ENCODE measurements around the gene FYN.
"Not testable (repeated sequence)": the region's sequence is repeated elsewhere in the genome, so short reads cannot be mapped to it uniquely, and the experiment has no call there.

Gene FYN

DNA sequence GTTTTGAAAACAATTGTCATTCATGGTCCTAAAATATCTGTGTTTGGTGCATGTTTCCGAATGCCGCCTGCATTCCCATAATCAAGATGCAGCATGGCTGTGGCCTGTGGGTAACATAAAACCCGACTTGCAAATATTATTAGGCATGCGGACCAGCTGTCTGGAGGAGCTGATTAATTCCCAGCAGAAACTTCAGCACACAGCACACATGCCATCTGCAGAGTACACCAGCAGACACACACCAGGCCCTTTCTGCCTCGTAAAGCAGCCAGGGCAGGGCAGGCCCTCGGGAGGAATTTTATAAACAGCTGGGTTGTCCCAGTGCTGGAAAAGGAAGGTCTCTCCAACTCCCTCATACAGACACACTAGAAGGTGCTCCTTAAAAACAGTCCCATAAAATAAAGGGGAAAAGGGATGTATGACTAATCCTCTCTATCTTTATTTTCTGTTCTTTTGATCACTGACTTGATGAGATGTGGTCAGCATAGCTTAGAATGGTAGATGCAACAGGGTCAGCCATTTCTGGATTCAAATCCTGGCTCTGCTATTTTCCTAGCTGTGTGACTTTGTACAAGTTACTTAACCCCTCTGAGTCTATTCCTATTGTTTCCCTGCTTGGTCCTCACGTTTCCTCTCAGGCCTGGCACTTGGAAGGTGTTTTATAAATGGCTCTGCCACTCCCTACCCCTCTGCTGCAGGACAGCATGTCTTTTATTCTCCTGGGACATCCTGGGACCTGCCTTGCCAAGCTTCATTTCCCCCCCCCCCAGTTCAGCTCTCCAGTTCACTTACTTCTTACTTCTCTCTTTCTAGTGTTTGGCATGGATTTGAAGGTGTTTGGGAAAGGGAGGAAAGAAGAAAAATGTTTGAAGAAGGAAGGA, 181.7 kb downstream of the FYN start:
- DNase-seq (ENCODE audit: insufficient read length, low spot score): no peak
- no peak for FAIRE-seq

GRCh38 chr6:111689946-111690345, 183.3 kb downstream of the FYN start:
- DNase-seq (ENCODE audit: insufficient read length, low spot score) (no peak), FAIRE-seq (no peak)

DNA sequence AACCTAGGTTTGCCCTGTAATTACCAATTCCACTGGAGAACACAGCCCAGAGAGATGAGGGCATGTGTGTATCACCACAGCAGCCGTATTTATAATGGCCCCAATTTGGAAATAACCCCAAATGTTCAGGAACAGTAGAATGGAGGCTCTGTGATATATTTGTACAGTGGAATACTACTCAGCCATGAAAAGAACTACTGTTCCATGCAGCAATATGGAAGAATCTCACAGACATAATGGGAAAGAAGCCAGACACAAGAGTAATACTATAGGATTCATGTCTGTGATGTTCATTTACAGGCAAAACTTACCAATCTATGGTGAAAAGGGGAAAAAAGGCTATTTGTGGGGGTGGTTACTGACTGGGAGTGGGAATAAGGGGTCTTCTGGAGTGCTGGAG, 183.8 kb downstream of the FYN start:
- DNase-seq (ENCODE audit: insufficient read length, low spot score): no peak
- FAIRE-seq: no peak

DNA sequence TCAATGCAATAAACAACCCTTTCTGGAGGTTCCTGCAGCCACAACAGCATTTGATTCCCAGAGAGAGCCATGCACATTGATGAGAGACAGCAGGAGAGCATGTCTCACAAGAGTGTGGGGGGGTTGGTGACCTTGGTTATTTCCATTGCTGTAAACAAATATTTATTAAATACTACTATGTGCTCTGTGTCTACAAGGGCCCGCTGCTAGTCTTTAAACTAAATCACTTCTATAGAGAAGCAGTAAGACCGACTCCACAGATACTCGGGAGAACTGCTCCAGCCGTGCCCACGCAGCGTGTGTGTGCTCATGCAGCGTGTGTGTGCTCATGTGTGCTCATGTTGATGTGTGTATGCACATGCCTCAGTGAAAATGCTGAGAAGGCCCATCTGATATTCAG, 184.9 kb downstream of the FYN start:
- no peak for DNase-seq (ENCODE audit: insufficient read length, low spot score)
- no peak for FAIRE-seq

DNA sequence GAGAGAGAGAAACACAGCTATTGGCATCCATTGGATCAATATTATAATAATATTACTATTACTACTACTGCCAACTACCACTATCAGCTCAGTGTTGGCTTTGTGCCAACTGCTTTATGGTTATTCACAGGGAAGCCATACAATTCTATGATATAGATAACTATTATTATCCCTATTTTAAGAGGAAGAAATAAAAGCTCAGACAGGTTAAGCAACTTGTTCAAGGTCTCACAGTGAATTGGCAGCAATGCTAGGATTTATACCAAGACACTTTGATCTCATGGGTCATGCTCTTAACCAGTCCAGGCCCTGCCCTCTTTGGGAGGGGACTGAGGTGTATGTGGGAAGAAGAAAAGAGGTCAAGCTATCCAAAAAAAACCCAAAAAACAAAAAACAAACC, 185.6 kb downstream of the FYN start:
- no peak for DNase-seq (ENCODE audit: insufficient read length, low spot score)
- FAIRE-seq: no peak

DNA sequence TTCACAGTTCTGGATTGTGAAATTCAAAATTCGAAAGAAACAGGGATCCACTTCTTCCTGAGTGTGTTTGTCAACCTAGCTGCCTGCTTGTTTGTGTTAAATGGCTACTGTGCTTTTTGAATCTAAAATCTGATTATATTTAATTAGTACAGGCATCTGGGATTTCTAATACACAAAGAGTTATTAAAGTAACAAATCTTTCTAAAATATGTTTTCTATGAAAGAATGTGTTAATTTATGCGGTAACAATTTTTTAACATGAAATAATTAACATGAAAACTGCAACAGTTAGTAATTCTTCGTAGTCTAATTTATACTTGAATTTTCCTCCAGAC, 186.4 kb downstream of the FYN start:
- no peak for FAIRE-seq

DNA sequence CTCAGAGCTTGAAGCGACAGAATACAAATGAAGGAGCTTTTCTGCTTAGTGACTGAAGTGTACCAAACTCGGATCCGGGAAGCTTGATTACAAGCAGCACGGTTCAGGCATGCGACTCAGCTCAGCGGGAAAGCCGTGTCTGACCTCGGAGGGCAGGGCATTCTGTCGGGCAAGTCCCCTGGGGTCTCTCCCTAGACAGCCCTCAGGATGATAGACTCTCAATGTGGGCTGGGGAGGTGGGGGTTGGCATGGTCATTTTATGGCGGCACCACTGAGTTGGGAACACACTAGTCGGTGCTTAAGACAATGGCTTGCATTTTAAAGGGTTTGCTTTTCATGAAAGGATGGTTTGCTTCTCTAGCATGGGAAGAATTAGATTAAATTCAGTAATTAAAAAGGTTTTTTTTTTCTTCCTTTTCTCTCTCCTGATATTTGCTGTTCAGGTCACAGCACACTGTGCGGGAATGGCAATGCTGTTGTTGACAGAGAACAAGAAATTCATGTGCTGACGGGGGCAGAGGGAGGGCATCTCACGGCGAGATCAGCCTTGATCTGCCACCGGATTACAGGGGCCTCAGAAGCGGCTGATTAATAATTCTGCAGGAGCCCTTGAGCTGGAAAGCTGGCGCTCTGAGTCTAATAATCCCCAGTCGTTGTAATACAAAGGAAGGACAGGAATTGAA, 186.9 kb downstream of the FYN start:
- no peak for DNase-seq (ENCODE audit: insufficient read length, low spot score)
- FAIRE-seq: no peak

More for the DNA sequence above, 186.4 kb downstream of the FYN start:
- DNase-seq (ENCODE audit: insufficient read length, low spot score): no peak

GRCh38 chr6:111685526-111685925, 187.7 kb downstream of the FYN start:
- no peak for FAIRE-seq
- DNase-seq (ENCODE audit: insufficient read length, low spot score): no peak

DNA sequence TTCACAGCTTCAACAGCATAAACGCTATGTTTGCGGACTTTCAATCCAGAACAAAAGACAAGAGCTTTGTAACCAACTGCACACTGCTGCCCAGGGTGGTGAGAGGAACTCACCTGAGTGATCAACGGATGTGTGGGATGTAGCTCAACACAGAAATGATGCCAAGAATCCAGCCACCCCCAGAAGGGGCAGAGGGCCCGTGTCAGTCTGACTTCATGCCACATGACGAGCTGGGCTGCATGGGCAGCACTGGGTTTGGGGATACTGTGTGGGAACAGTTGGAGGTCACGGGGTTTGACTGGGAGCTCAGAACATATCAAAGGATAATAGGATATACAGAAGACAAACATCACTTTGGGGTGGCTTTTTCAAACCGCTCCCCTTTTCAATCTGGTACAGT, 188.2 kb downstream of the FYN start:
- DNase-seq (ENCODE audit: insufficient read length, low spot score): no peak
- no peak for FAIRE-seq

DNA sequence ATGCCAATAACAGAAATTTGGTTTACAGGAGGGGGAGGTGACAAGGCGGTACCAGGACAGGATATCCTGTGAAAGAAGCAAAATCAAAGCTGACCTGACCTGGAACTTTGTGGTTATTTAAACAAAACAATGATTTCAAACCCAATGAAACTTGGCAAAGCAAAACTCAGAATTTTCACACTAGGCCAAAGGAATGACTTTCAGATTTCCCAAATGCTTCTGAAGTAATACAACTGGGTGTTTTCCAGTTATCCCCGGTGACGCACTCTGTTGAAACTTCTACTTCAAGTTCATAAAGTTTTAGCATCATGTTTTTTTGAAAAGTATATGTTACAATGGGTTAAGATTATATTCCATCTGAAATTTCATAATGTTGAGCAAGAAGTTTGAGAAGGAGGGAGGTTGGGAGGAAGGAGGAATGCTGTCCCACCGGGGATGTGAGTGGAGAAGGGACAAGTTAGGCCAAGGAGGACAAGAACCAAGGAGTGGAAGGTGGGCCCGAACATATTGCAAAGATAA, 189.4 kb downstream of the FYN start:
- FAIRE-seq: no peak
- DNase-seq (ENCODE audit: insufficient read length, low spot score): no peak

DNA sequence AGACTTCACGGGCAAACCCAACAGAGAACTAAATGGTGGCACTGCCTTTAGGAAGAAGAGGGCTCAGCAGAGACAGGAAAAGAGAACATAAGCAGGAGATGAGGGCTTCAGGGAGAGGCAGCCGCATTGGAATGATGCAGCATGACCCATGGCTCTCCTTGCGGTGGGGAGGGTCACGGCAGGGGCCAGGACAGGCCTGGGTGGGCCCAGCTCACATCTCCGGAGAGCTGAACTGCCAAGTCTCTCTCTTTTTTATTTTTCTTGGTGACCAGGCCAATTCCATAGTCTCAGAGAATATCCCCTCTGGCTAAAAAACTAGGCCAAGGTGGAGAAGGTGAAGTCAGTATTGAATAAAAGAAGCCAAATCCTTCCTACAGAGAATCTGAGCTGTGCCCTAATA, 190.1 kb downstream of the FYN start:
- DNase-seq (ENCODE audit: insufficient read length, low spot score) (no peak), FAIRE-seq (no peak)

GRCh38 chr6:111681860-111682259, 191.4 kb downstream of the FYN start:
- FAIRE-seq: no peak

GRCh38 chr6:111680811-111681609, 192.2 kb downstream of the FYN start:
- FAIRE-seq; DNase-seq (ENCODE audit: insufficient read length, low spot score): not testable (repeated sequence)

More at GRCh38 chr6:111681860-111682259, 191.4 kb downstream of the FYN start:
- no peak for DNase-seq (ENCODE audit: insufficient read length, low spot score)

GRCh38 chr6:111680015-111680712, 193.1 kb downstream of the FYN start:
- no peak for FAIRE-seq
- no peak for DNase-seq (ENCODE audit: insufficient read length, low spot score)

DNA sequence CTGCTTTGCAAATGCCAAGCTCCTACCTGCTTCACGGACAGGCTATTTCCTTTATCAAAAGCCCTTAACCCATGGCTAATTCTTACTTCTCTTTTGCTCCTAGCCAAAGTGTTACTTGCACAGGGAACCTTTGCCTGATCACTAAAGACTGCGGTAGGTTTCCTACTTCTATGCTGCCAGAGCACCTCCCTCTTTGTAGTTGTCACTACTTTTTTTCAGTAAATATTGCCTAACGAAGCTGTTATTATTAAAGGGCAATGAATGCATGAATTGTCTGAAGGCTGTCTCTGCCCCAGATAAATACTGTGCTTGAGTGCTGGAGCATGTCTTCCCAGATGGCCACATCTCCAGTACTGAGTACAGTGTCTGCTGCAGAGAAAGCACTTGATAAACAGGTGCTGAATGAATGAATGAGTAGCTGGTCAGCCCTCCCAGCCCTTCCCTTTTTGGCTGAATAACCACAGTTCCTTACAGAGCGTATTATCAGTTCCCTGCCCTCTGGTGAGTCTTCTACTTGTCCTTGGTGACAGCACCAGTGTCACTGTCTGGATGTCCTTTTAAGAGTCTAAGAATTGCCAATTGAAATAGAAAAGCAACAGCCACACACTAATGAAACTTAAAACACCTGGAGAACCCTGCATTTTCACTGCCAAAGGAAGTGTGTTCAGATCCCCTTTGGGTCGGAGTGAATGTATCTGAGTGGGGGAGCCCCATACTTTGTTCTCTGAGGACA, 194.0 kb downstream of the FYN start:
- no peak for DNase-seq (ENCODE audit: insufficient read length, low spot score)
- no peak for FAIRE-seq

DNA sequence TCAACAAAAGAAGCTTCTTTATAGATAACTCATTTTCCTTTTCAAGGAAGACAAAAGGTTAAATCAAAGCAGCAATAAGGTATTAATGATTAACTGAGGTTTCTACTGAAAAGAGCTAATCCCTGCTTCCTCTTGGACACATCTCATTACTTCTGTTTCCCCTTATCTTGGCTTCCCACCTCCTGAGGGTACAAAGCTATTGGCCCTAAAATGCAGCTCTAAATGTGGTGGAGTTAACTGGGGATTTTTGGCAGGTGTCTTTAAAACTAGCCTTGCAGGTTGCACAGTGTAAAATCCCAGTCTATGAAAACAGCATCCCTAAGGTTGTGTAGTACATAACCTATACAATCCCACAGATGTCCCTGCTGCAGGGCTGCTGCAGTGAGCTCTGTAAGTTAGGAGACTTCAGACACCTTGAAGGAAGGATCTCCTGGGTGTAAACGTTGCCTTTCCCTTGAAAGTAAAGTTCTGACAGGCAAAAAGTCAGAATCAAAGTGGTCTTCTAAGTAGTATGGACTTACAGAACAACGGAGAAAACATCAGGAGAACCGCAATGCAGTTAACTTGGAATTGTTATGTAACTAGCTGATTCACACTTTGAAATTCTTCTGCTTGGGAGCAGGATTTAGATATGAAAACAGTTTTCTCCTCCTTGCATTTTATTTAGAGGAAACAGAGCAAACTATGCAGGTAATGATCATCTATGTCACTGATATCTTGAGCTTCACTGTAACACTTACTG, 195.8 kb downstream of the FYN start:
- FAIRE-seq (no peak), DNase-seq (ENCODE audit: insufficient read length, low spot score) (no peak)

- DNase-seq (ENCODE audit: insufficient read length, low spot score): no peak
- no peak for FAIRE-seq
Observed at GRCh38 chr6:111676383-111676782, 196.9 kb downstream of the FYN start.

- DNase-seq (ENCODE audit: insufficient read length, low spot score) (no peak), FAIRE-seq (no peak)
Observed at GRCh38 chr6:111674883-111675282, 198.4 kb downstream of the FYN start.

- FAIRE-seq (no peak), DNase-seq (ENCODE audit: insufficient read length, low spot score) (no peak)
Observed at GRCh38 chr6:111674413-111674812, 198.8 kb downstream of the FYN start.

Measured in HTR-8/SVneo (cell line).